Erythroblast (primary cell): Measurements from ENCODE around the gene EXOC2.

Experiments used
- GATA1 ChIP-seq: IDR thresholded peaks from 2 replicates; pipeline ENCODE4 v1.6.1; 2011; ENCODE audit warnings: low read depth, mild to moderate bottlenecking, control low read depth, low read length, moderate library complexity
- POLR2A ChIP-seq: IDR thresholded peaks from 2 replicates; pipeline ENCODE4 v1.6.1; 2011; ENCODE audit warnings: mild to moderate bottlenecking, low read length

GRCh38 chr6:473356-473755 is 219.6 kb downstream of the EXOC2 start:
- TF ChIP-seq POLR2A = no peak
- TF ChIP-seq GATA1 = no peak
